GM23338 (cell line): Measurements from ENCODE around the gene GFPT2. TPM values are rescaled to one million over a fixed set of nuclear protein-coding genes. Genes with fewer than 3 reads are reported as not detected.

Experiments used
- ATAC-seq: fragments of 200-7000 bp; cut with Tn5 transposase; 3 replicates; pipeline ENCODE4 v1.9.1; 2020
- DNase-seq: peaks from one replicate; pipeline ENCODE4 v3.0.0-alpha.2; 2015; ENCODE audit warnings: low spot score
- H2AFZ ChIP-seq: fragments of 200-600 bp; sonication (generic); 2 replicates; pipeline ENCODE4 v1.8.0; 2016; ENCODE audit warnings: antibody characterized with exemption, mild to moderate bottlenecking, moderate library complexity
- H3F3A ChIP-seq: fragments of 200-600 bp; sonication (generic); replicated peaks from 2 replicates; pipeline ENCODE4 v1.8.0; 2017; ENCODE audit warnings: antibody characterized with exemption, mixed run types, low read depth
- H3K27ac ChIP-seq: fragments of 200-600 bp; sonication (generic); 2 replicates; pipeline ENCODE4 v1.6.1; 2016; ENCODE audit warnings: low read depth
- H3K27me3 ChIP-seq: fragments of 200-600 bp; sonication (generic); 2 replicates; pipeline ENCODE4 v1.8.0; 2016; ENCODE audit warnings: mild to moderate bottlenecking, mixed run types, moderate library complexity; ENCODE audit not compliant: insufficient read depth
- H3K36me3 ChIP-seq: fragments of 200-600 bp; sonication (generic); 2 replicates; pipeline ENCODE4 v1.8.0; 2016; ENCODE audit warnings: mild to moderate bottlenecking; ENCODE audit not compliant: insufficient read depth
- H3K4me1 ChIP-seq: fragments of 200-600 bp; sonication (generic); 2 replicates; pipeline ENCODE4 v1.8.0; 2016; ENCODE audit warnings: mild to moderate bottlenecking, moderate library complexity; ENCODE audit not compliant: insufficient read depth
- H3K4me2 ChIP-seq: fragments of 200-600 bp; sonication (generic); 2 replicates; pipeline ENCODE4 v1.7.1; 2017; ENCODE audit warnings: mixed run types
- H3K4me3 ChIP-seq: fragments of 200-600 bp; sonication (generic); 2 replicates; pipeline ENCODE4 v1.6.1; 2016; ENCODE audit warnings: mixed run types
- H3K79me2 ChIP-seq: fragments of 200-600 bp; sonication (generic); replicated peaks from 2 replicates; pipeline ENCODE4 v1.8.0; 2017; ENCODE audit warnings: mild to moderate bottlenecking; ENCODE audit not compliant: insufficient read depth
- H3K9me2 ChIP-seq: fragments of 200-600 bp; sonication (generic); 2 replicates; pipeline ENCODE4 v1.8.0; 2017; ENCODE audit not compliant: insufficient read depth
- H4K20me1 ChIP-seq: fragments of 200-600 bp; sonication (generic); replicated peaks from 2 replicates; pipeline ENCODE4 v1.8.0; 2017; ENCODE audit warnings: mild to moderate bottlenecking; ENCODE audit not compliant: insufficient read depth
- H3K27ac Mint-ChIP-seq: 2 replicates; pipeline ENCODE4 v1.8.0; 2020; ENCODE audit warnings: inconsistent platforms, mild to moderate bottlenecking, moderate library complexity, mixed read lengths
- H3K27me3 Mint-ChIP-seq: 3 replicates; pipeline ENCODE4 v1.8.0; 2022; ENCODE audit warnings: low read depth, mild to moderate bottlenecking, moderate library complexity, mixed read lengths, inconsistent platforms; ENCODE audit not compliant: insufficient read depth, poor library complexity
- H3K36me3 Mint-ChIP-seq: 3 replicates; pipeline ENCODE4 v1.8.0; 2021; ENCODE audit warnings: low read depth, mild to moderate bottlenecking, inconsistent platforms, moderate library complexity, mixed read lengths
- H3K4me1 Mint-ChIP-seq: 3 replicates; pipeline ENCODE4 v1.8.0; 2020; ENCODE audit warnings: mild to moderate bottlenecking, inconsistent platforms, mixed read lengths
- H3K4me3 Mint-ChIP-seq: 3 replicates; pipeline ENCODE4 v1.8.0; 2021; ENCODE audit warnings: moderate library complexity, mild to moderate bottlenecking, inconsistent platforms, mixed read lengths
- H3K9me3 Mint-ChIP-seq: 3 replicates; pipeline ENCODE4 v1.8.0; 2020; ENCODE audit warnings: moderate library complexity, mild to moderate bottlenecking, inconsistent platforms, mixed read lengths
- CREB1 ChIP-seq: fragments of 250-450 bp; sonication (Bioruptor Pico); IDR thresholded peaks from 2 replicates; pipeline ENCODE4 v1.5.0; 2020; ENCODE audit warnings: low read depth, mild to moderate bottlenecking, moderate library complexity
- EZH2 ChIP-seq: fragments of 200-600 bp; sonication (generic); IDR thresholded peaks from one replicate; pipeline ENCODE4 v1.8.0; 2017; ENCODE audit warnings: antibody characterized with exemption, mild to moderate bottlenecking, low read depth; ENCODE audit not compliant: unreplicated experiment
- EZH2phosphoT487 ChIP-seq: fragments of 200-600 bp; sonication (generic); IDR thresholded peaks from one replicate; pipeline ENCODE4 v1.8.1; 2018; ENCODE audit warnings: antibody characterized with exemption; ENCODE audit not compliant: unreplicated experiment
- JUNB ChIP-seq: IDR thresholded peaks from one replicate; pipeline ENCODE4 v1.6.1; 2016; ENCODE audit warnings: antibody characterized with exemption; ENCODE audit not compliant: unreplicated experiment
- NANOG ChIP-seq: IDR thresholded peaks from 2 replicates; pipeline ENCODE4 v1.6.1; 2016; ENCODE audit warnings: antibody characterized with exemption, borderline replicate concordance
- POLR2AphosphoS5 ChIP-seq: IDR thresholded peaks from 2 replicates; pipeline ENCODE4 v1.6.1; 2016; ENCODE audit warnings: antibody characterized with exemption, low read depth
- STAT1 ChIP-seq: IDR thresholded peaks from one replicate; pipeline ENCODE4 v1.6.1; 2016; ENCODE audit warnings: antibody characterized with exemption; ENCODE audit not compliant: unreplicated experiment
- ZNF114 ChIP-seq: fragments of 250-450 bp; sonication (Bioruptor Pico); IDR thresholded peaks from 2 replicates; pipeline ENCODE4 v1.5.0; 2020; ENCODE audit warnings: mild to moderate bottlenecking, moderate library complexity
- ZNF331 ChIP-seq: fragments of 250-450 bp; sonication (Bioruptor Pico); IDR thresholded peaks from 2 replicates; pipeline ENCODE4 v1.5.0; 2020; ENCODE audit warnings: low read depth, mild to moderate bottlenecking, moderate library complexity
- polyA plus RNA-seq: library from polyadenylated mRNA; unstranded; fragments of >200 nt; fragmentation: Nextera tagmentation; extraction: Ambion mirVana; gene quantifications from 2 replicates; pipeline ENCODE4 v1.2.1, GENCODE V29; 2016
- total RNA-seq: library from RNA; depleted of rRNA; stranded (reverse); fragments of >200 nt; shearing (Covaris generic); gene quantifications from 2 replicates; pipeline ENCODE4 v1.2.3, GENCODE V29; 2014
- TF ChIP-seq, protein P1 (sequence below): IDR thresholded peaks from one replicate; pipeline ENCODE4 v1.6.1; 2018; ENCODE audit warnings: antibody characterized with exemption; ENCODE audit not compliant: unreplicated experiment
- TF ChIP-seq, protein P2 (sequence below): IDR thresholded peaks from 2 replicates; pipeline ENCODE4 v1.6.1; 2016; ENCODE audit warnings: antibody characterized with exemption
- TF ChIP-seq, protein P3 (sequence below), 2 experiments: fragments of 200-600 bp in 1 of 2; sonication (generic) in 1 of 2; conservative IDR thresholded peaks; 2 replicates each; pipeline versions ENCODE4 v1.5.1 to v1.6.1; 2016 to 2017; ENCODE audit warnings: antibody characterized with exemption in 2 of 2, low read depth in 2 of 2, mild to moderate bottlenecking in 2 of 2, moderate library complexity in 1 of 2
- TF ChIP-seq, protein P4 (sequence below): fragments of 250-450 bp; sonication (Bioruptor Pico); IDR thresholded peaks from 2 replicates; pipeline ENCODE4 v1.5.0; 2020; ENCODE audit warnings: mild to moderate bottlenecking, moderate library complexity

The GFPT2 gene
- total and polyA plus RNA-seq, 2 experiments from 2014 or later: 82.6 to 120 TPM

DNA sequence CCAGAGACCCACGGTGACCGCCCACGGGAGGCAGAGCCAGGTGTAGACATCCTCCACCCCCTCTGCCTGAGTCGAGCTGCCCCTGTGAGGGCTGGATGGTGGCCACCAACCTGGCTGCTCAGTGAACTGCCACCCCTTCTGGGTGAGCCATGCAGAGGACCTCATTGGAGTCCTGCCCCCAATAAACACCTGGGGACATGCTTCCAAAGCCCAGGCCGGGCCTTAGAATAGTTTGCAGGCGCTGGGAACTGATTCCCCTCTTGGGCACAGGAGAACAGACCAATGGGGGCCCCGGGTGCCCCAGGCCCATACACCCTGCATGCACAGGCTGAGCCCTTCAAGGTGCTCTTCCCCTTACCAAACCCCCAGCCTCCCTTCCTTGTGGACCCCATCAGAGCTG lies 38.1 kb upstream of the GFPT2 start:
- Histone ChIP-seq H3K4me3 (no peak overlapping the region), H3K27ac (no peak overlapping the region), H3K9me2 (no peaks in the 10 kb centered on the region), H3K79me2 (no peaks in the 10 kb centered on the region), H3F3A (0 out of 2 replicates have a peak, but pooled peaks cover 3% of the 10 kb centered on the region), H3K4me2 (no peak overlapping the region), H4K20me1 (no peaks in the 10 kb centered on the region), H3K36me3 (no peaks in the 10 kb centered on the region), H3K27me3 (no peaks in the 10 kb centered on the region), H2AFZ (no peak overlapping the region), H3K4me1 (no peaks in the 10 kb centered on the region)
- peaks cover 13% of the 10 kb centered on the region for H3K4me1 Mint-ChIP-seq
- 0 out of 3 replicates have a peak, but pooled peaks cover 3% of the 10 kb centered on the region for H3K9me3 Mint-ChIP-seq
- TF ChIP-seq EZH2: no peak
- TF ChIP-seq, protein P1, sequence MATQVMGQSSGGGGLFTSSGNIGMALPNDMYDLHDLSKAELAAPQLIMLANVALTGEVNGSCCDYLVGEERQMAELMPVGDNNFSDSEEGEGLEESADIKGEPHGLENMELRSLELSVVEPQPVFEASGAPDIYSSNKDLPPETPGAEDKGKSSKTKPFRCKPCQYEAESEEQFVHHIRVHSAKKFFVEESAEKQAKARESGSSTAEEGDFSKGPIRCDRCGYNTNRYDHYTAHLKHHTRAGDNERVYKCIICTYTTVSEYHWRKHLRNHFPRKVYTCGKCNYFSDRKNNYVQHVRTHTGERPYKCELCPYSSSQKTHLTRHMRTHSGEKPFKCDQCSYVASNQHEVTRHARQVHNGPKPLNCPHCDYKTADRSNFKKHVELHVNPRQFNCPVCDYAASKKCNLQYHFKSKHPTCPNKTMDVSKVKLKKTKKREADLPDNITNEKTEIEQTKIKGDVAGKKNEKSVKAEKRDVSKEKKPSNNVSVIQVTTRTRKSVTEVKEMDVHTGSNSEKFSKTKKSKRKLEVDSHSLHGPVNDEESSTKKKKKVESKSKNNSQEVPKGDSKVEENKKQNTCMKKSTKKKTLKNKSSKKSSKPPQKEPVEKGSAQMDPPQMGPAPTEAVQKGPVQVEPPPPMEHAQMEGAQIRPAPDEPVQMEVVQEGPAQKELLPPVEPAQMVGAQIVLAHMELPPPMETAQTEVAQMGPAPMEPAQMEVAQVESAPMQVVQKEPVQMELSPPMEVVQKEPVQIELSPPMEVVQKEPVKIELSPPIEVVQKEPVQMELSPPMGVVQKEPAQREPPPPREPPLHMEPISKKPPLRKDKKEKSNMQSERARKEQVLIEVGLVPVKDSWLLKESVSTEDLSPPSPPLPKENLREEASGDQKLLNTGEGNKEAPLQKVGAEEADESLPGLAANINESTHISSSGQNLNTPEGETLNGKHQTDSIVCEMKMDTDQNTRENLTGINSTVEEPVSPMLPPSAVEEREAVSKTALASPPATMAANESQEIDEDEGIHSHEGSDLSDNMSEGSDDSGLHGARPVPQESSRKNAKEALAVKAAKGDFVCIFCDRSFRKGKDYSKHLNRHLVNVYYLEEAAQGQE: no peak
- TF ChIP-seq ZNF331 (CRISPR knock-in tag): no peak
- TF ChIP-seq CREB1 (CRISPR knock-in tag): no peak
- TF ChIP-seq ZNF114 (CRISPR knock-in tag): no peak
- no peak for TF ChIP-seq EZH2phosphoT487
- TF ChIP-seq, protein P2, sequence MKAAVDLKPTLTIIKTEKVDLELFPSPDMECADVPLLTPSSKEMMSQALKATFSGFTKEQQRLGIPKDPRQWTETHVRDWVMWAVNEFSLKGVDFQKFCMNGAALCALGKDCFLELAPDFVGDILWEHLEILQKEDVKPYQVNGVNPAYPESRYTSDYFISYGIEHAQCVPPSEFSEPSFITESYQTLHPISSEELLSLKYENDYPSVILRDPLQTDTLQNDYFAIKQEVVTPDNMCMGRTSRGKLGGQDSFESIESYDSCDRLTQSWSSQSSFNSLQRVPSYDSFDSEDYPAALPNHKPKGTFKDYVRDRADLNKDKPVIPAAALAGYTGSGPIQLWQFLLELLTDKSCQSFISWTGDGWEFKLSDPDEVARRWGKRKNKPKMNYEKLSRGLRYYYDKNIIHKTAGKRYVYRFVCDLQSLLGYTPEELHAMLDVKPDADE: no peak
- no peak for TF ChIP-seq POLR2AphosphoS5
- no peak for TF ChIP-seq STAT1
- TF ChIP-seq, protein P3, sequence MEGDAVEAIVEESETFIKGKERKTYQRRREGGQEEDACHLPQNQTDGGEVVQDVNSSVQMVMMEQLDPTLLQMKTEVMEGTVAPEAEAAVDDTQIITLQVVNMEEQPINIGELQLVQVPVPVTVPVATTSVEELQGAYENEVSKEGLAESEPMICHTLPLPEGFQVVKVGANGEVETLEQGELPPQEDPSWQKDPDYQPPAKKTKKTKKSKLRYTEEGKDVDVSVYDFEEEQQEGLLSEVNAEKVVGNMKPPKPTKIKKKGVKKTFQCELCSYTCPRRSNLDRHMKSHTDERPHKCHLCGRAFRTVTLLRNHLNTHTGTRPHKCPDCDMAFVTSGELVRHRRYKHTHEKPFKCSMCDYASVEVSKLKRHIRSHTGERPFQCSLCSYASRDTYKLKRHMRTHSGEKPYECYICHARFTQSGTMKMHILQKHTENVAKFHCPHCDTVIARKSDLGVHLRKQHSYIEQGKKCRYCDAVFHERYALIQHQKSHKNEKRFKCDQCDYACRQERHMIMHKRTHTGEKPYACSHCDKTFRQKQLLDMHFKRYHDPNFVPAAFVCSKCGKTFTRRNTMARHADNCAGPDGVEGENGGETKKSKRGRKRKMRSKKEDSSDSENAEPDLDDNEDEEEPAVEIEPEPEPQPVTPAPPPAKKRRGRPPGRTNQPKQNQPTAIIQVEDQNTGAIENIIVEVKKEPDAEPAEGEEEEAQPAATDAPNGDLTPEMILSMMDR (conservative IDR thresholded peaks at IDR 0.05; ENCODE audit: low read depth in 2 of 2): no peak
- no peak for TF ChIP-seq JUNB
- TF ChIP-seq, protein P4, sequence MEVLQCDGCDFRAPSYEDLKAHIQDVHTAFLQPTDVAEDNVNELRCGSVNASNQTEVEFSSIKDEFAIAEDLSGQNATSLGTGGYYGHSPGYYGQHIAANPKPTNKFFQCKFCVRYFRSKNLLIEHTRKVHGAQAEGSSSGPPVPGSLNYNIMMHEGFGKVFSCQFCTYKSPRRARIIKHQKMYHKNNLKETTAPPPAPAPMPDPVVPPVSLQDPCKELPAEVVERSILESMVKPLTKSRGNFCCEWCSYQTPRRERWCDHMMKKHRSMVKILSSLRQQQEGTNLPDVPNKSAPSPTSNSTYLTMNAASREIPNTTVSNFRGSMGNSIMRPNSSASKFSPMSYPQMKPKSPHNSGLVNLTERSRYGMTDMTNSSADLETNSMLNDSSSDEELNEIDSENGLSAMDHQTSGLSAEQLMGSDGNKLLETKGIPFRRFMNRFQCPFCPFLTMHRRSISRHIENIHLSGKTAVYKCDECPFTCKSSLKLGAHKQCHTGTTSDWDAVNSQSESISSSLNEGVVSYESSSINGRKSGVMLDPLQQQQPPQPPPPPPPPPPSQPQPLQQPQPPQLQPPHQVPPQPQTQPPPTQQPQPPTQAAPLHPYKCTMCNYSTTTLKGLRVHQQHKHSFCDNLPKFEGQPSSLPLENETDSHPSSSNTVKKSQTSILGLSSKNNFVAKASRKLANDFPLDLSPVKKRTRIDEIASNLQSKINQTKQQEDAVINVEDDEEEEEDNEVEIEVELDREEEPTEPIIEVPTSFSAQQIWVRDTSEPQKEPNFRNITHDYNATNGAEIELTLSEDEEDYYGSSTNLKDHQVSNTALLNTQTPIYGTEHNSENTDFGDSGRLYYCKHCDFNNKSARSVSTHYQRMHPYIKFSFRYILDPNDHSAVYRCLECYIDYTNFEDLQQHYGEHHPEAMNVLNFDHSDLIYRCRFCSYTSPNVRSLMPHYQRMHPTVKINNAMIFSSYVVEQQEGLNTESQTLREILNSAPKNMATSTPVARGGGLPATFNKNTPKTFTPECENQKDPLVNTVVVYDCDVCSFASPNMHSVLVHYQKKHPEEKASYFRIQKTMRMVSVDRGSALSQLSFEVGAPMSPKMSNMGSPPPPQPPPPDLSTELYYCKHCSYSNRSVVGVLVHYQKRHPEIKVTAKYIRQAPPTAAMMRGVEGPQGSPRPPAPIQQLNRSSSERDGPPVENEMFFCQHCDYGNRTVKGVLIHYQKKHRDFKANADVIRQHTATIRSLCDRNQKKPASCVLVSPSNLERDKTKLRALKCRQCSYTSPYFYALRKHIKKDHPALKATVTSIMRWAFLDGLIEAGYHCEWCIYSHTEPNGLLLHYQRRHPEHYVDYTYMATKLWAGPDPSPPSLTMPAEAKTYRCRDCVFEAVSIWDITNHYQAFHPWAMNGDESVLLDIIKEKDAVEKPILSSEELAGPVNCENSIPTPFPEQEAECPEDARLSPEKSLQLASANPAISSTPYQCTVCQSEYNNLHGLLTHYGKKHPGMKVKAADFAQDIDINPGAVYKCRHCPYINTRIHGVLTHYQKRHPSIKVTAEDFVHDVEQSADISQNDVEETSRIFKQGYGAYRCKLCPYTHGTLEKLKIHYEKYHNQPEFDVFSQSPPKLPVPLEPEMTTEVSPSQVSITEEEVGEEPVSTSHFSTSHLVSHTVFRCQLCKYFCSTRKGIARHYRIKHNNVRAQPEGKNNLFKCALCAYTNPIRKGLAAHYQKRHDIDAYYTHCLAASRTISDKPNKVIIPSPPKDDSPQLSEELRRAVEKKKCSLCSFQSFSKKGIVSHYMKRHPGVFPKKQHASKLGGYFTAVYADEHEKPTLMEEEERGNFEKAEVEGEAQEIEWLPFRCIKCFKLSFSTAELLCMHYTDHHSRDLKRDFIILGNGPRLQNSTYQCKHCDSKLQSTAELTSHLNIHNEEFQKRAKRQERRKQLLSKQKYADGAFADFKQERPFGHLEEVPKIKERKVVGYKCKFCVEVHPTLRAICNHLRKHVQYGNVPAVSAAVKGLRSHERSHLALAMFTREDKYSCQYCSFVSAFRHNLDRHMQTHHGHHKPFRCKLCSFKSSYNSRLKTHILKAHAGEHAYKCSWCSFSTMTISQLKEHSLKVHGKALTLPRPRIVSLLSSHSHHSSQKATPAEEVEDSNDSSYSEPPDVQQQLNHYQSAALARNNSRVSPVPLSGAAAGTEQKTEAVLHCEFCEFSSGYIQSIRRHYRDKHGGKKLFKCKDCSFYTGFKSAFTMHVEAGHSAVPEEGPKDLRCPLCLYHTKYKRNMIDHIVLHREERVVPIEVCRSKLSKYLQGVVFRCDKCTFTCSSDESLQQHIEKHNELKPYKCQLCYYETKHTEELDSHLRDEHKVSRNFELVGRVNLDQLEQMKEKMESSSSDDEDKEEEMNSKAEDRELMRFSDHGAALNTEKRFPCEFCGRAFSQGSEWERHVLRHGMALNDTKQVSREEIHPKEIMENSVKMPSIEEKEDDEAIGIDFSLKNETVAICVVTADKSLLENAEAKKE: no peak
- TF ChIP-seq NANOG: no peak
- H3K4me3 Mint-ChIP-seq: no peak overlapping the region
- ATAC-seq (no peak), DNase-seq (no peak)
- no peak overlapping the region for H3K27ac Mint-ChIP-seq
- H3K27me3 Mint-ChIP-seq: peaks cover 11% of the 10 kb centered on the region
- no peaks in the 10 kb centered on the region for H3K36me3 Mint-ChIP-seq
